ENCODE measurements around the gene STAMBPL1.
"Not testable (repeated sequence)": the region's sequence is repeated elsewhere in the genome, so short reads cannot be mapped to it uniquely, and the experiment has no call there.

Gene STAMBPL1

DNA sequence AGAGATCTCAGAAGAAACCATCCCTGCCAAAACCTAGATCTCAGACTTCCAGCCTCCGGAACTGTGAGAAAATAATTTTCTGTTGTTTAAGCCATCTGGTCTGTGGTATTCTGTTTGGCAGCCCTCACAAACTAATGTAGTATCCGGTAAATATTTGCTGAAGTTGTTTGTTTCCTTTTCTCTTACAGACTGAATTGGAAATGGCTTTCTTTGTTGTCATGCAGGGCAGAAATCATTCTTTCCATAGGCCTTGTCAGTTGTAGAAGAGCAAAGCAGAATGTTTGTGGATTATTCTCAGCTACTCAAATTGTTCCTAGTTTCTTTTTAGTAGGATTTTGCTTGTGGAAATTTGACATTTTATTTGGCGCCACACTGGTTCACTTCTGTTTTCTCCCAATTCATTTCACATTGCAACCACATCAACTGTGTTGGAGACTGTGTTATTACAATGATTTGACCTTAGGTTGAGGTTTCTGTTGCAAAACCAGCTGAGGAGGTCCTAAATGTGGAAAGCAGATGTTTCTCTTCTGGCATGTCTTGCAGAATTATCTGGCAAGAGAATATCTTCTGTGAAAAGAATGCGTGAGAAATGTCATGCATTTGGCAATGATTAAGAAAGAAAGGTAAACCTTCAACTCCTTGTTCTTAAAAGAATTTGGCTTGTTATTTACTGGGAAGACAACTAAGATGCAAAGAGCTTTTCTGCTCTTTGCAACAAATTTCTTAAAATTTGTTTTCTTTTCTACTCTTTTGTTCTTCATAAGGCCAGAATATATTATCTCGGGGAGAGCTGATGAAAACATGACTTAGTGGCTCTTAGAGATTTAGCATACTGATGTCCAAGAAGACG is 46.7 kb downstream of the STAMBPL1 start:
- peak; percentile 96 for DNase-seq

- DNase-seq: no peak
Observed at GRCh38 chr10:88927416-88927690, 47.3 kb downstream of the STAMBPL1 start.

DNA sequence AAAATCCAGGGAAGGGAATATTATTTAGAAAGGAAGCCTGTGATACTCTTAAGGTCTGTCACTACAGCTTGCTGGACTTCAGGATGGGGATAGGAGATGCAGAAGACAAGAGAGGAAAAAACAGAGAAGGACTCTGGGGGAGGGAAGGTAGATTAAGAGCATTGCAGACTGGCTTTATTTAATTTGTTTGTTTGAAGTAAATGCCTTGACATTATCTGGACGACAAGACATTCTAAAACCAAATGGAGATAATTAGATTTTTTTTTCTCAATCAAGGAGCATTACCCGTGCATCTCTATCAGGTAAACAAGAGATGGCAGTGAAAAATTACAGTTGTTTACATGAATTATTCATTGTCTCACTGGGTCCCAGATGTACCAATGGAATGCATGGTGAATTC is 48.2 kb downstream of the STAMBPL1 start:
- no peak for DNase-seq

DNA sequence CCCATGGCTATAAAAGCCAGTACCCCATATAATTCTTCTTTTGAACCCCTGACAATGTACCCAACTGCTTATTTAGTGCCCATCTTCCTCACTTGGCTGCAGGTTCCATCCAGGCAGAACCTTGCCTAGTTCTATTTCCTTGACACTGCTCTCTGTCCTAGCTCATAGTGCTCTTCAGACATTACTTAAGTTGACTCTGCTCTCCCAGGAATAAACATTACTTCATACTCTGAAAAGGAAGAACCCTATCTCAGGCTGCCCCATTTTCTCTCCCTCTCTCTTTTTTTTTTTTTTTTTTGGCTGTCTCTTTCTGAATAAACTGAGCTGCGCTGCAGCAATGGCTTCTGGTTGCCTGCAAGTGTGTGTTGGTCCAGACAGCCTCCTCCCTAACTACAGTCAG is 51.5 kb downstream of the STAMBPL1 start:
- no peak for DNase-seq

DNA sequence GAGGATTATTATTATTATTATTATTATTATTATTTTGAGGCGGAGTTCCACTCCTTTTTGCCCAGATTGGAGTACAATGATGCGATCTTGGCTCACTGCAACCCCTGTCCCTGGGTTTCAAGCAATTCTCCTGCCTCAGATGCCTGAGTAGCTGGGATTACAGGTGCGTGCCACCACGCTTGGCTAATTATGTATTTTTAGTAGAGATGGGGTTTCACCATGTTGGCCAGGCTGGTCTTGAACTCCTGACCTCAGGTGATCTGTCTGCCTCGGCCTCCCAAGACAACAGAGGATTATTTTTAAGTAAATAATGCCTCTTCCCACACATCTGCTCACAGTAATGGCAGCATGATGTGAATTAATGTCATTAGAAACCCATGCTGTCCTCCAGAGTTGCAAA is 52.0 kb downstream of the STAMBPL1 start:
- not testable (repeated sequence) for DNase-seq

DNA sequence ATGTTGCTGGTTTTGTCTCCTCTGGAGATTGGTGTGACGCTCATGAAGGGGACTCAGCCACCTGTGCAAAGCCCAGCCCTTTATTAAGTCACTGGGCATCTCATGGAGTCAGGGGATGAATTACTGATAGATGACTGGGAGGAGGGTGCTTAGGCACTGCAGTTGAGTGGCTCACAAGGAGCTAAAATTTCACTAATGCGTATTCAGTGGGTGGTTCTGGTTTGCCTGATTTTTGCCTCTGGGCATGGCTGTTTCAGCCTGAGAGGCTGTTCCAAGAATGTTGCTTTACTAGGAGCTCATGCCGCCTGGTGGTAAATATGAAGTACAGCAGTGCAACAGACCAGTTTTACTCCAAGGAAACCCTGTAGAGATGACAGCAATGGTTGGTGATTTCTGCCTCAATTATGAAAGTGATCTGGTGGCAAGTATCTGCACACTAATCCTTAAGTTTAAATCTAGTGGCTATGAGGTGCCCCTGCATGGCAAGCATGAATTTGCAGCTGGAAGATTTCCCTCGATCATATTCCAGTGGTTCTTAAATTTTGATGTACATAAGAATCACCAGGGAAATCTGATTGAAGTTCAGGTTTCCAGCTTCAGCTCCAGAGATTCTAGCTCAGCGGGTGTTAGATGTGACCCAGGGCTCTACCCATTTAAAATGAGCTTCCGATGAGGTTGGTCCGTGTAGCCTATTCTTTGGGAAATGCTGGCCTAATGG is 52.7 kb downstream of the STAMBPL1 start:
- DNase-seq: peak; percentile 86

GRCh38 chr10:88933564-88933963 is 53.5 kb downstream of the STAMBPL1 start:
- DNase-seq: no peak

DNA sequence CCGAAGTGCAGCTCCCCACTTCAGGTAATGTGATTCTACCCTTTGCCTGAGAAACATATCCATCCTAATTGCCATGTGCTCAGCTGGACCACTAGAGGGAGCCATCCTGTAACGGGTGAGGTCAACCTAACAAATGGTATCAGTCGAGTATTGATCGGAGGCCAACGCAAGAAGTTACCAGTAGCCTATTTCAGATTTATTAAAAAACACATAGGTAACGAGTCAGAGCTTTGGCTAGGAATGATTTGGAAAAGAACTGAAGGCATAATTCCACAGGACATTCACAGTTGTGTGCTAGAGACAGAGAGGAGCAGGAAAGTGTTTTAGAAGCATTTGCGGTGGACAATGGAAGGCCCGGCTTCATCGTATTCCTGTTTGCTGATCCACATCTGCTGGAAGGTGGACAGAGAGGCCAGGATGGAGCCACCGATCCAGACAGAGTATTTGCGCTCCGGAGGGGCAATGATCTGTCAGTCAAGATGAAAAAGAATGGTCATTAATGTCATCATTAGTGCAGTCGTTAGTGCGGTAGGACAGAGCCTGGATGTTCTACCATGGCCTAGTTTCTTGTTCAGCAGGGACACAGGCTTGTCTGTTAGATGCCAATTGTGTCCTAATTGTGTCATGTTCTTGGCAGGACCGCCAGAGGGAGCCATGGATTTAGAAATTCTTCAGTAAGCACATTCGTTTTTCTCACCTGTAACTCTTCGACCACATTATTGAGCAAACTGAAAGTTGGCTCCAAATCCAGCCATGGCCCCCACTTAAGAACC is 55.0 kb downstream of the STAMBPL1 start:
- peak; percentile 81 for DNase-seq

- no peak for DNase-seq
Observed at GRCh38 chr10:88936656-88937055, 56.6 kb downstream of the STAMBPL1 start.

- no peak for DNase-seq
Observed at GRCh38 chr10:88938039-88938438, 58.0 kb downstream of the STAMBPL1 start.

- no peak for DNase-seq
Observed at GRCh38 chr10:88938938-88939337, 58.9 kb downstream of the STAMBPL1 start.

DNA sequence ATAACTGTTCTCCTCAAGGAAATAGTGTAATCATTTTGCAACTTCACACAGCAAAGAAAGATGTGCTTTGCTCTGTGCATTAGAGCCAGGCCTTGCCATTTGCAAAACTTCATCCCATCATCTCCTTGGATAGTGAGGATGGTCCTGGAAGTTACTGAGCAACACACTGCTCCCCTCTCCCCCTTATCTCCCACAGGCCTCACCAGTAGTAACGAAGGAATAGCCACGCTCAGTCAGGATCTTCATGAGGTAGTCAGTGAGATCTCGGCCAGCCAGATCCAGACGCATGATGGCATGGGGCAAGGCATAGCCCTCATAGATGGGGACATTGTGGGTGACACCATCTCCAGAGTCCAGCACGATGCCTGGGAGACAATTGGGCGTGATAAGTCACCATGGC is 61.0 kb downstream of the STAMBPL1 start:
- no peak for DNase-seq

- DNase-seq: no peak
Observed at GRCh38 chr10:88943778-88944177, 63.7 kb downstream of the STAMBPL1 start.

DNA sequence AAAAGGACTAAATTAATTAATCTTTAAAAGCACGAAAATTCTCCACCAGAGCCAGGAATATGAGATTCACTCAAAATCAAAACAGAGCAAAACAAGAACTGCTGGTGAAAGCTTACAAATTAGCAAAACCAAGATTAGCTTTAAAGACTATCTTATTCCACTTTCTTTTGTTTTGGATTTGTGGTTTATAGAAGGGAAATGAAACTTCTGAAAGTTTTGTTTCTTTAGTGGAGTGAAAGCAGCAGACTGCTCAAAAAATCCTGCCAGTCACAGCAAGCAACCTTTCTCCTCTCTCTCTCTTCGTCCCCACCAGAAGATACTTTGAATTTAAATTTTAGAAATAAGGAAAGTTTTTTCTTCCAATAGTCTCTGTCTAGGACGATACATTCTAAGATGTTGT is 64.8 kb downstream of the STAMBPL1 start:
- DNase-seq: no peak

DNA sequence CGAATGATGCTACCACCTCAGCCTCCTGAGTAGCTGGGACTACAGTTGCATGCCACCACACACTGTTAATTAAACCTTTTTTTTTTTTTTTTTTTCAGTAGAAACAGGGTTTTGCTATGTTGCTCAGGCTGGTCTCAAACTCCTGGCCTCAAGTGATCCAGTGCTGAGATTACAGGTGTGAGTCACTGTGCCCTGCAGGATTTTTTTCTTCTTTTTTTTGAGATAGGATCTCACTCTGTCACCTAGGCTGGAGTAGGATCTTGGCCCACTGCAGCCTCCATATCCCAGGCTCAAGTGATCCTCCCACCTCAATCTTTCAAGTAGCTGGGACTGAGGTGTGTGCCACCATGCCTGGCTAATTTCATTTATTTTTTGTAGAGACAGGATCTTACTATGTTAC is 66.2 kb downstream of the STAMBPL1 start:
- no peak for DNase-seq

DNA sequence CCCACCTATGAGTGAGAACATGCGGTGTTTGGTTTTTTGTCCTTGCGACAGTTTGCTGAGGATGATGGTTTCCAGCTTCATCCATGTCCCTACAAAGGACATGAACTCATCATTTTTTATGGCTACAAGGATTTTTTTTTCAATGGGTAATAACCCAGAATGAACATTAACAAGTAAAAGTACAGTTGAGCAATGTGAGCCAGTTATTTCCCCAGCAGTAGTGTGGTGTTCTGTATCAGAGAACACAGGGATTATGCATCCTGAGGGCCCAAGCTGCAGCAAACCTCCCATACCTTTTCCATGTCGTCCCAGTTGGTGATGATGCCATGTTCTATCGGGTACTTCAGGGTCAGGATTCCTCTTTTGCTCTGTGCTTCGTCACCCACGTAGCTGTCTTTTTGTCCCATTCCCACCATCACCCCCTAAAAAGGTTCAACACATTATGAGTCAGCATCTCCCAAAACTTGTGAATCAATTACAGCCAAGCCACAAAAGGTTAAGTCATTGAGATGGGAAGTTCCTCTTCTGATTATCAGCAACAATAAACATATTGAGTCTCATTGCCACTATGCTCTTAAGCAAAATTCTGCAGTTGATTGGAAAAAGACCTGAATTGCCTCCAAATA is 67.0 kb downstream of the STAMBPL1 start:
- DNase-seq: no peak

GRCh38 chr10:88949051-88949450 is 69.0 kb downstream of the STAMBPL1 start:
- DNase-seq: no peak

DNA sequence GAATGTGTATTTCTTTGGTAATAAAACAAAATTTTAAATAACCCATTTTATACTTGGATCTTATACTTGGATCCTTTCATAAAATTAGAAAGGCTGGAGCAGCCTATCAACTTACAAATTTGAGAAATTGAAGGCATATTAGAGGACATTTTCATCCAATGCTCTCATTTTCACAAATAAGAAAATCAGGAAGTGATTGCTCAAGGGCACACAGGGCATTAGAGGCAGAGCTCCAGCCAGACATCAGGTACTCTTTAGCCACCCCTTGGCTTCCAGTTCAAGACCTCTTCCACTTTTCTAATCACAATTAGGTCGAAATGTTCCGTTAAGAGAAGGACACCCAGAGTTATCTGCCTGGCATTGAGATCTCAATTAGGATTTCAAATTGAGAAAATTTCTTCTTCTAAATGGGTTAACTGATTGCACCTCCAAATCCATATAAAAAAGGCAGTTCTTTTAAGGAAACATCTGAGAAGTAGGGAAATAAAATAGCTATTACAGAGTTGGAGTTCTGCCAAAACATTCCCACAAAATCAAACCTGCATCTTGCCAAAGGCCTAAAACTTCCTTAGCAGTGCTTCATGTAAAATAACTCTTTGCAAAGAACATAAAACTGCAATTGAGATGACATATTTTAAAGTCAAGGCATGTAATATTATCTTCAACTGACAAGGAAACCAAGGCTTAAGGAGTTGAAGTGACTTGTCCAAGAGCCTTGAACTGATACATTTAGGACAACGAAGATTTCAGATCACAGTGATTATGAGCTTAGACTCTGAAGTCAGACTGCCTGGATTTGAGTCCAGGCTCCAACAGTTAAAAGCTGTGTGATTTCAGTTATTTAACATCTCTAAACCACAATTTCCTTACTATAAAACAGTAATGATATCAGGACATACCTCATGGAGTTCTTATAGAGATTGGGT is 70.1 kb downstream of the STAMBPL1 start:
- DNase-seq: peak; percentile 52

GRCh38 chr10:88952647-88953111 is 72.6 kb downstream of the STAMBPL1 start, which contains the start of gene ACTA2:
Gene ACTA2 (minus strand): TSS chr10:88952773. CDS start chr10:88948930, 3,843 bp downstream.
- DNase-seq: peak; percentile 95

DNA sequence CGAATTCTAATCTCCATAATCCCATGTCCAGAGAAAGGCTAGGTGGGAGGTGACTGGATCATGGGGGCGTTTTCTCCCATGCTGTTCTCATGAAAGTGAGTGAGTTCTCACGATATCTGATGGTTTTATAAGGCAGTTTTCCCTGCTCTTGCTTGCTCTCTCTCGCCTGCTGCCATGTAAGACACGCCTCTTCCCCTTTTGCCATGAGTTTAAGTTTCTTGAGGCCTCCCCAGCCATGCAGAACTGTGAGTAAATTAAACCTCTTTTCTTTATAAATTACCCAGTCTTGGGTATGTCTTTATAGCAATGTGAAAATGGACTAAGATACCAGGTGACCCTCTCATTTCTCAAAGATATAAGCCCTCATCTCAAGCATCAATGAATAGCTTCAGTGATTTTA is 73.6 kb downstream of the STAMBPL1 start:
- DNase-seq: no peak

- no peak for DNase-seq
Observed at GRCh38 chr10:88954458-88955083, 74.5 kb downstream of the STAMBPL1 start.
